AG20443 (cell line): ENCODE results near the gene TTC21B.

ENCODE experiments used
- DNase-seq: peaks from one replicate; pipeline ENCODE4 v3.0.0; 2012; ENCODE audit warnings: low spot score, mixed read lengths

TTC21B gene

GRCh38 chr2:165835363-165835762, 118.2 kb downstream of the TTC21B start:
- no peak for DNase-seq

DNA sequence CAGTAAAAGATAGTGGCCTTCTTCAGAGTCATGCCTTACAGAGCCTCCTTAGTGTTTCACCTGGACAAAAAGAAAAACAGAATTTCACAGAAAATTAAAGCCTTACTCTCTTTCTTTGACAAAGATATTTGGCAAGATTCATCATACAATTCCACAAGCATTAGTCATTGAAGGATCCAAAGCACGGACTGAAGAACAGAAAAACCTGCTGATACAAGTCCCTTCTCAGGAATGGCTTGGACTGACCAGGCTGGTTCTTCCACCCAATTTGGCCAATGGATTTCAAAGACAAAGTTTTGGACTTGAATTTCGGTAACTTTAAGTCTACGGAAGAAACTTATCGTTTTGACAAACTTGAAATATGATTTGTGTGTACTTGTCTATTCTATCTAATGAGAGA, 120.4 kb downstream of the TTC21B start:
- DNase-seq: peak; percentile 45

GRCh38 chr2:165827921-165828276, 125.7 kb downstream of the TTC21B start:
- no peak for DNase-seq

GRCh38 chr2:165827016-165827920, 126.3 kb downstream of the TTC21B start:
- no peak for DNase-seq

DNA sequence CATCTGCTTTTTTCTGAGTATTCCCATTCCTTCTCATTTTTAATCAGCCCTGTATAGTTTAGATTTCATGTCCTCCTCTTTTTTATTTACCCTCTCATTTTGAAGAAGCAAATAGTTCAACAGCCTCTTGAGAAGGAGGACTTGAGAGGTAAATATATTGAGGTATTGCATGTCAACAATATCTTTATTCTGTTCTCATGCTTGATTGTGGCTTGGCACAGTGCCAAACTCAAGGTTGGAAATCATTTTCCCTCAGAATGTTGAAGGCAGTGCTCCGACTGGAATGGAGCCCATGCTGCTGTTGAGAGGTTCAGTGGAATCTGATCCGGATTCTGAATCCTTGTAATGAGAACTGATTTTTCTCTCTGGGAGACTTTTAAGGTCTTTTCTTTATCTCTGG, 128.5 kb downstream of the TTC21B start:
- DNase-seq: no peak
